Omental fat pad (tissue), 4 donors: ENCODE measurements around the gene GABPB1. TPM values are rescaled to one million over a fixed set of nuclear protein-coding genes. Genes with fewer than 3 reads are reported as not detected.
"Not testable (repeated sequence)": the region's sequence is repeated elsewhere in the genome, so short reads cannot be mapped to it uniquely, and the experiment has no call there.

ENCODE experiments used
- ATAC-seq: fragments of 150-250 bp; one replicate; pipeline ENCODE4 v1.9.1; 2016; ENCODE audit warnings: mild to moderate bottlenecking, moderate library complexity; ENCODE audit not compliant: low FRiP score
- DNase-seq: peaks from one replicate; pipeline ENCODE4 v3.0.0-alpha.2; 2019; ENCODE audit warnings: low spot score
- CTCF ChIP-seq, 3 donors: fragments of 450-650 bp; IDR thresholded peaks; one replicate each; pipeline ENCODE4 v1.5.1; 2016 to 2017; ENCODE audit warnings: antibody characterized with exemption in 3 of 3, mild to moderate bottlenecking in 3 of 3, moderate library complexity in 2 of 3
- total RNA-seq, 4 donors: library from RNA; depleted of rRNA; stranded (reverse); fragments of >200 nt; gene quantifications; one replicate each; pipeline ENCODE4 v1.1.0, GENCODE V29; 2016

The GABPB1 gene
- total RNA-seq, 4 donors from 2014 or later = 16.8 to 55.5 (median 30.6) TPM

- DNase-seq (no peak), ATAC-seq (no peak)
- TF ChIP-seq CTCF (IDR thresholded peaks at IDR 0.05) = no peak
Observed at GRCh38 chr15:50377867-50378751, 23.1 kb upstream of the GABPB1 start.

GRCh38 chr15:50369564-50369963, 14.6 kb upstream of the GABPB1 start:
- not testable (repeated sequence) for ATAC-seq, DNase-seq

GRCh38 chr15:50365971-50366370, 11.0 kb upstream of the GABPB1 start:
- DNase-seq (no peak), ATAC-seq (no peak)
- TF ChIP-seq CTCF (IDR thresholded peaks at IDR 0.05) = no peak

GRCh38 chr15:50365570-50365969, 10.6 kb upstream of the GABPB1 start:
- TF ChIP-seq CTCF (IDR thresholded peaks at IDR 0.05) = no peak
- no peak for ATAC-seq
- no peak for DNase-seq

GRCh38 chr15:50363612-50364011, 8.6 kb upstream of the GABPB1 start:
- DNase-seq (no peak), ATAC-seq (no peak)
- TF ChIP-seq CTCF (IDR thresholded peaks at IDR 0.05) = no peak

- ATAC-seq (no peak), DNase-seq (no peak)
- TF ChIP-seq CTCF (IDR thresholded peaks at IDR 0.05) = no peak
Observed at GRCh38 chr15:50361756-50362155, 6.8 kb upstream of the GABPB1 start.

- no peak for TF ChIP-seq CTCF (IDR thresholded peaks at IDR 0.05)
- DNase-seq (no peak), ATAC-seq (no peak)
Observed at GRCh38 chr15:50358845-50359244, 3.8 kb upstream of the GABPB1 start.
